NCI-H526 (cell line): ENCODE measurements around the gene GALNT14.

Experiments
- DNase-seq, 2 experiments: peaks; one replicate each; lab custom pipeline; 2025; lab: John Stamatoyannopoulos, UW

The GALNT14 gene

GRCh38 chr2:31054842-31055388 is 83.3 kb downstream of the GALNT14 start:
- DNase-seq = no peak

GRCh38 chr2:31053929-31054782 is 84.1 kb downstream of the GALNT14 start:
- DNase-seq = no peak

GRCh38 chr2:31052284-31052683 is 86.0 kb downstream of the GALNT14 start:
- no peak for DNase-seq

GRCh38 chr2:31051258-31052140 is 86.7 kb downstream of the GALNT14 start:
- no peak for DNase-seq

- DNase-seq = no peak
Observed at GRCh38 chr2:31049916-31050588, 88.2 kb downstream of the GALNT14 start.

GRCh38 chr2:31049264-31049663 is 89.0 kb downstream of the GALNT14 start:
- DNase-seq = no peak

GRCh38 chr2:31047599-31047998 is 90.6 kb downstream of the GALNT14 start:
- DNase-seq = no peak

- DNase-seq = no peak
Observed at GRCh38 chr2:31038385-31038784, 99.9 kb downstream of the GALNT14 start.

GRCh38 chr2:31037058-31037457 is 101.2 kb downstream of the GALNT14 start:
- no peak for DNase-seq

GRCh38 chr2:31033032-31033431 is 105.2 kb downstream of the GALNT14 start:
- DNase-seq = no peak

GRCh38 chr2:31032475-31032874 is 105.8 kb downstream of the GALNT14 start:
- DNase-seq = no peak

- DNase-seq = no peak
Observed at GRCh38 chr2:31031132-31031706, 107.0 kb downstream of the GALNT14 start.

- peak; percentile 48 to 84 for DNase-seq
Observed at GRCh38 chr2:31028417-31028816, 109.8 kb downstream of the GALNT14 start.

- DNase-seq = no peak
Observed at GRCh38 chr2:31027549-31027948, 110.7 kb downstream of the GALNT14 start.

- DNase-seq = no peak
Observed at GRCh38 chr2:31023541-31023940, 114.7 kb downstream of the GALNT14 start.

GRCh38 chr2:31020713-31021112 is 117.5 kb downstream of the GALNT14 start:
- no peak for DNase-seq

- no peak for DNase-seq
Observed at GRCh38 chr2:31018280-31018679, 120.0 kb downstream of the GALNT14 start.

- DNase-seq = no peak
Observed at GRCh38 chr2:31016648-31017047, 121.6 kb downstream of the GALNT14 start.

- DNase-seq = no peak
Observed at GRCh38 chr2:31014516-31014915, 123.7 kb downstream of the GALNT14 start.

- no peak for DNase-seq
Observed at GRCh38 chr2:31013301-31013700, 124.9 kb downstream of the GALNT14 start.

GRCh38 chr2:31012406-31012805 is 125.8 kb downstream of the GALNT14 start:
- DNase-seq = no peak

- no peak for DNase-seq
Observed at GRCh38 chr2:31011587-31011986, 126.7 kb downstream of the GALNT14 start.
